Keratinocyte (primary cell): ENCODE measurements around the gene CYP27A1. TPM values are rescaled to one million over a fixed set of nuclear protein-coding genes. Genes with fewer than 3 reads are reported as not detected.
"Not testable (repeated sequence)": the region's sequence is repeated elsewhere in the genome, so short reads cannot be mapped to it uniquely, and the experiment has no call there.

Experiments used
- DNase-seq: peaks from one replicate; pipeline ENCODE4 v3.0.0-alpha.2; 2011; ENCODE audit warnings: low read depth, missing footprints, low spot score
- FAIRE-seq: peaks from 2 replicates; lab custom pipeline; 2011; peaks lifted over from hg19 to GRCh38; lab: Jason Lieb, UNC
- H2AFZ ChIP-seq: 2 replicates; pipeline ENCODE4 v1.6.0; 2012; ENCODE audit warnings: low read length, control low read depth, inconsistent platforms; ENCODE audit not compliant: control insufficient read depth
- H3K27ac ChIP-seq: 2 replicates; pipeline ENCODE4 v1.5.1; 2011; ENCODE audit warnings: low read length; ENCODE audit not compliant: control insufficient read depth, insufficient read depth
- H3K27me3 ChIP-seq: 3 replicates; pipeline ENCODE4 v1.6.0; 2011; ENCODE audit warnings: low read length; ENCODE audit not compliant: control insufficient read depth, insufficient read depth; ENCODE audit errors: extremely low read depth
- H3K36me3 ChIP-seq, 2 experiments: 2 replicates in 1 of 2; 3 replicates in 1 of 2; pipeline ENCODE4 v1.5.1; 2011; ENCODE audit warnings: low read length in 2 of 2, mild to moderate bottlenecking in 1 of 2; ENCODE audit not compliant: control insufficient read depth in 2 of 2, insufficient read depth in 2 of 2; ENCODE audit errors: extremely low read depth in 1 of 2
- H3K4me1 ChIP-seq: 3 replicates; pipeline ENCODE4 v1.5.1; 2011; ENCODE audit warnings: low read length; ENCODE audit not compliant: control insufficient read depth, insufficient read depth; ENCODE audit errors: extremely low read depth
- H3K4me2 ChIP-seq: 3 replicates; pipeline ENCODE4 v1.6.0; 2011; ENCODE audit warnings: low read depth, low read length; ENCODE audit not compliant: control insufficient read depth, insufficient read depth; ENCODE audit errors: extremely low read depth
- H3K4me3 ChIP-seq, 3 experiments: fragments of 200-600 bp in 1 of 3; sonication (generic) in 1 of 3; 2 replicates in 2 of 3; 3 replicates in 1 of 3; pipeline ENCODE4 v1.5.1; 2011 to 2016; ENCODE audit warnings: low read length in 3 of 3, mild to moderate bottlenecking in 3 of 3, control low read depth in 2 of 3, inconsistent platforms in 1 of 3, low read depth in 1 of 3, mixed read lengths in 1 of 3, mixed run types in 1 of 3, moderate library complexity in 1 of 3; ENCODE audit not compliant: control insufficient read depth in 2 of 3, insufficient read depth in 2 of 3; ENCODE audit errors: extremely low read depth in 1 of 3
- H3K79me2 ChIP-seq: 2 replicates; pipeline ENCODE4 v1.6.0; 2012; ENCODE audit warnings: low read length; ENCODE audit not compliant: control insufficient read depth, insufficient read depth
- H3K9ac ChIP-seq: 3 replicates; pipeline ENCODE4 v1.6.0; 2011; ENCODE audit warnings: low read length; ENCODE audit not compliant: control insufficient read depth, insufficient read depth; ENCODE audit errors: extremely low read depth
- H3K9me1 ChIP-seq: 3 replicates; pipeline ENCODE4 v1.6.0; 2011; ENCODE audit warnings: low read length; ENCODE audit not compliant: control insufficient read depth, insufficient read depth; ENCODE audit errors: extremely low read depth
- H3K9me3 ChIP-seq: 2 replicates; pipeline ENCODE4 v1.5.1; 2012; ENCODE audit warnings: low read depth, low read length; ENCODE audit not compliant: control insufficient read depth
- H4K20me1 ChIP-seq: 3 replicates; pipeline ENCODE4 v1.6.0; 2011; ENCODE audit warnings: low read length; ENCODE audit not compliant: control insufficient read depth, insufficient read depth; ENCODE audit errors: extremely low read depth
- EZH2 ChIP-seq: IDR thresholded peaks from one replicate; pipeline ENCODE4 v1.6.1; 2012; ENCODE audit warnings: inconsistent platforms, mild to moderate bottlenecking, low read length, moderate library complexity
- dilution Hi-C: fragments of 300-500 bp; cut with MboI; formaldehyde crosslinking; loops from one replicate; pipeline ENCODE4 v1.7.0; 2020; ENCODE audit warnings: low sequenced_read_pairs; ENCODE audit not compliant: extremely low pct_ligation_motif_present
- polyA plus RNA-seq, 5 experiments: library from polyadenylated mRNA; depleted of rRNA in 3 of 5; stranded (reverse) in 3 of 5; stranded (forward) in 1 of 5; unstranded in 1 of 5; fragments of >200 nt; gene quantifications; 1 replicate in 1 of 5; 2 replicates in 3 of 5; 3 replicates in 1 of 5; pipeline versions ENCODE4 v1.2.1 to v1.2.3, GENCODE V29; 2011 to 2012; ENCODE audit warnings: missing spikeins in 2 of 5, low read depth in 1 of 5, low replicate concordance in 1 of 5
- TF ChIP-seq, protein P1 (sequence below), 3 experiments: IDR thresholded peaks in 1 of 3; conservative IDR thresholded peaks in 1 of 3; optimal IDR thresholded peaks in 1 of 3; 2 replicates in 2 of 3; 3 replicates in 1 of 3; pipeline versions ENCODE3 to v1.5.1; 2011; ENCODE audit warnings: low read length in 3 of 3, mild to moderate bottlenecking in 3 of 3, moderate library complexity in 2 of 3, control low read depth in 1 of 3, inconsistent platforms in 1 of 3; ENCODE audit not compliant: insufficient read depth in 2 of 3; ENCODE audit errors: extremely low read depth in 1 of 3

CYP27A1 gene
- polyA plus RNA-seq, 1 donor (not counting 4 experiments of a cell fraction or from before 2014, with no cell fraction given) = 0.12 TPM

DNA sequence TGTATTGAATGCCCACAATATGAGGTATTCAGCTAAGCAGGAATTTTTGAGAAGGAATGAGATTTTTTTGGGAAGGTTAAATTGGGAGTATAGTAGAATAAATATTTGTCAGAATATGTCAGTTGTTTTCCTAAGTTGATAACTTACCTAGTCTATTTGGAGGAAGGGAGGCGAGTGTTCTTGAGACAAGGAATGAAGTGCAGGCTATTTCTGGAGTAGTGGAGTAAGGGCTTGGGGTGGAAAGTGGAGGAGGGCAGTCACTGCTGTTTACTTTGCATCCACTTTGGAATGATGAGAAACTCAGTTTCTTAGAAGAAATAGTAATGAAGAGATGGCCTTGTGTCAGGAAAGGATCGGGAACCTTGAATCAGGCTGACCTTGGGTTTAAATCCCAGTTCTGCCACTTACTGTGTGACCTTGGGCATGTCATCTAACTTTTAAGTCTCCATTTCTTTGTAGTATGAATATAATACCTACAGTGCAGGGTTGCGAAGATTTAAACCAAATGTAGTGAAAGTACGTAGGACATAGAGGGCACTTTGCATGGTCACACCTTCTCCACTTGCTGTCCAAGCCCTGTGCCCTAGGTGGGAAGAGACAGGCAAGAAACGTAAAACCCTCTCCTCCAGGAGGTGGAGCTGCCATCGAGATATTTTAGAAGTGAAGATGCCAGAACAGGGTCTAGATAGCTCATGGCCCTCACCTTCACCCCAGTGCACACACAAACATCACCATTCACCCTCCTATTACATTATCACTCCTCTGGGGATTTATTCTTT lies 25.2 kb upstream of the CYP27A1 start:
- no peaks in the 10 kb centered on the region for H3K79me2 ChIP-seq
- H3K4me1 ChIP-seq = peaks cover 17% of the 10 kb centered on the region
- H3K27ac ChIP-seq = no peak overlapping the region
- DNase-seq = no peak
- H3K9me1 ChIP-seq = no peaks in the 10 kb centered on the region
- H3K36me3 ChIP-seq = peaks cover 19 to 27% of the 10 kb centered on the region in 2 experiments
- TF ChIP-seq EZH2 = no peak
- TF ChIP-seq, protein P1, sequence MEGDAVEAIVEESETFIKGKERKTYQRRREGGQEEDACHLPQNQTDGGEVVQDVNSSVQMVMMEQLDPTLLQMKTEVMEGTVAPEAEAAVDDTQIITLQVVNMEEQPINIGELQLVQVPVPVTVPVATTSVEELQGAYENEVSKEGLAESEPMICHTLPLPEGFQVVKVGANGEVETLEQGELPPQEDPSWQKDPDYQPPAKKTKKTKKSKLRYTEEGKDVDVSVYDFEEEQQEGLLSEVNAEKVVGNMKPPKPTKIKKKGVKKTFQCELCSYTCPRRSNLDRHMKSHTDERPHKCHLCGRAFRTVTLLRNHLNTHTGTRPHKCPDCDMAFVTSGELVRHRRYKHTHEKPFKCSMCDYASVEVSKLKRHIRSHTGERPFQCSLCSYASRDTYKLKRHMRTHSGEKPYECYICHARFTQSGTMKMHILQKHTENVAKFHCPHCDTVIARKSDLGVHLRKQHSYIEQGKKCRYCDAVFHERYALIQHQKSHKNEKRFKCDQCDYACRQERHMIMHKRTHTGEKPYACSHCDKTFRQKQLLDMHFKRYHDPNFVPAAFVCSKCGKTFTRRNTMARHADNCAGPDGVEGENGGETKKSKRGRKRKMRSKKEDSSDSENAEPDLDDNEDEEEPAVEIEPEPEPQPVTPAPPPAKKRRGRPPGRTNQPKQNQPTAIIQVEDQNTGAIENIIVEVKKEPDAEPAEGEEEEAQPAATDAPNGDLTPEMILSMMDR (optimal IDR thresholded peaks at IDR 0.05 in 1 of 3, IDR thresholded peaks at IDR 0.05 in 1 of 3, conservative IDR thresholded peaks at IDR 0.05 in 1 of 3; ENCODE audit: extremely low read depth in 1 of 3, insufficient read depth in 2 of 3, low read length in 3 of 3) = no peak
- FAIRE-seq = no peak
- H3K9me3 ChIP-seq = no peaks in the 10 kb centered on the region
- dilution Hi-C loops = no loop called here
- H3K27me3 ChIP-seq = no peaks in the 10 kb centered on the region
- no peak overlapping the region for H3K4me3 ChIP-seq
- H3K4me2 ChIP-seq = no peak overlapping the region
- H2AFZ ChIP-seq = no peak overlapping the region
- H3K9ac ChIP-seq = no peak overlapping the region
- no peaks in the 10 kb centered on the region for H4K20me1 ChIP-seq

DNA sequence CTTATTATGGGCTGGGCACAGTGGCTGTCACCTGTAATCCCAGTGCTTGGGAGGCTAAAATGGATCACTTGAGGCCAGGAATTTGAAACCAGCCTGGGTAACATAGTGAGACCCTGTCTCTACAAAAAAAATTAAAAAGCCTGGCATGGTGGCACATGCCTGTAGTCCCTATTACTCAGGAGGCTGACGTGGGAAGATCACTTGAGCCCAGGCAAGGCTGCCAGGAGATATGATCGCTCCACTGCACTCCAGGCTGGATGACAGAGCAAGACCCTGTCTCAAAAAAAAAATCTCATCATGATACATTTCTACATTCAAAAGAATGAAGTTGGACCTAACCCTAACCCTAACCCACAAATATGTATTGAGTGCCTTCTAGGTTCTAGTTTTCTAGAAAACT lies 20.2 kb upstream of the CYP27A1 start:
- no peak overlapping the region for H3K27ac ChIP-seq
- no peak overlapping the region for H3K9ac ChIP-seq
- H3K9me1 ChIP-seq = no peaks in the 10 kb centered on the region
- no peaks in the 10 kb centered on the region for H3K27me3 ChIP-seq
- dilution Hi-C loops = no loop called here
- H3K9me3 ChIP-seq = no peaks in the 10 kb centered on the region
- DNase-seq = no peak
- no peak overlapping the region for H3K4me2 ChIP-seq
- H2AFZ ChIP-seq = no peak overlapping the region
- H3K79me2 ChIP-seq = no peaks in the 10 kb centered on the region
- FAIRE-seq = no peak
- peaks cover 0 to under 1% of the 10 kb centered on the region in 2 experiments for H3K36me3 ChIP-seq
- H3K4me1 ChIP-seq = peaks cover 17% of the 10 kb centered on the region
- TF ChIP-seq, protein P1 (optimal IDR thresholded peaks at IDR 0.05 in 1 of 3, IDR thresholded peaks at IDR 0.05 in 1 of 3, conservative IDR thresholded peaks at IDR 0.05 in 1 of 3; ENCODE audit: extremely low read depth in 1 of 3, insufficient read depth in 2 of 3, low read length in 3 of 3) = no peak
- no peak for TF ChIP-seq EZH2
- no peak overlapping the region for H3K4me3 ChIP-seq
- no peaks in the 10 kb centered on the region for H4K20me1 ChIP-seq

DNA sequence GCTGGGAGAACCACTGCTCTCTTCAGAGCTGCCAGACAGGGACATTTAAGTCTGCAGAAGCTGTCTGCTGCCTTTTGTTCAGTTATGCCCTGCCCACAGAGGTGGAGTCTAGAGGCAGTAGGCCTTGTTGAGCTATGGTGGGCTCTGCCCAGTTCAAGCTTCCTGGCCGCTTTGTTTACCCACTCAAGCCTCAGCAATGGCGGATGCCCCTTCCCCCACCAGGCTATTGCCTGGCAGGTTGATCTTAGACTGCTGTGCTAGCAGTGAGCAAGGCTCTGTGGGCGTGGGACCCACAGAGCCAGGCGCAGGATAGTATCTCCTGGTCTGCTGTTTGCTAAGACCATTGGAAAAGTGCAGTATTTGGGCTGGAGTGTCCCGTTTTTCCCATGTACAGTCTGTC lies 9.2 kb upstream of the CYP27A1 start:
- H3K4me3 ChIP-seq, H3K9ac ChIP-seq, H3K4me1 ChIP-seq, H4K20me1 ChIP-seq, DNase-seq, H2AFZ ChIP-seq, H3K79me2 ChIP-seq, H3K36me3 ChIP-seq, H3K27me3 ChIP-seq, H3K9me3 ChIP-seq, H3K27ac ChIP-seq, H3K4me2 ChIP-seq, dilution Hi-C loops, H3K9me1 ChIP-seq, FAIRE-seq: not testable (repeated sequence)
